SK-N-SH treated with all-trans-retinoic acid at 6 μM for 48 hours (cell line): ENCODE data around the gene MYCBP2.

ENCODE experiments used
- ARNTL ChIP-seq: fragments of 450-650 bp; formaldehyde crosslinking; IDR thresholded peaks from 2 replicates; pipeline ENCODE4 v1.5.0; 2020; ENCODE audit warnings: low read depth, mild to moderate bottlenecking, moderate library complexity, borderline replicate concordance
- BACH2 ChIP-seq: fragments of 250-450 bp; sonication (Bioruptor Pico); IDR thresholded peaks from 2 replicates; pipeline ENCODE4 v1.9.0; 2021; ENCODE audit warnings: mild to moderate bottlenecking, borderline replicate concordance
- RARB ChIP-seq: fragments of 250-450 bp; sonication (Bioruptor Pico); IDR thresholded peaks from 2 replicates; pipeline ENCODE4 v1.8.0; 2021; ENCODE audit warnings: mild to moderate bottlenecking, moderate library complexity
- TCF4 ChIP-seq: fragments of 250-450 bp; sonication (Bioruptor Pico); IDR thresholded peaks from 2 replicates; pipeline ENCODE4 v1.8.0; 2021; ENCODE audit warnings: mild to moderate bottlenecking, moderate library complexity, borderline replicate concordance
- ZFP3 ChIP-seq: fragments of 250-450 bp; sonication (Bioruptor Pico); IDR thresholded peaks from 2 replicates; pipeline ENCODE4 v1.5.0; 2020; ENCODE audit warnings: mild to moderate bottlenecking, moderate library complexity
- TF ChIP-seq, protein P1 (sequence below): fragments of 250-450 bp; sonication (Bioruptor Pico); IDR thresholded peaks from 2 replicates; pipeline ENCODE4 v1.5.1; 2020; ENCODE audit warnings: low read depth, mild to moderate bottlenecking, moderate library complexity
- TF ChIP-seq, protein P2 (sequence below): fragments of 250-450 bp; sonication (Bioruptor Pico); IDR thresholded peaks from 2 replicates; pipeline ENCODE4 v1.8.0; 2021; ENCODE audit warnings: low read depth, mild to moderate bottlenecking, moderate library complexity, borderline replicate concordance
- TF ChIP-seq, protein P3 (sequence below): fragments of 250-450 bp; sonication (Bioruptor Pico); IDR thresholded peaks from 2 replicates; pipeline ENCODE4 v1.8.0; 2020; ENCODE audit warnings: mild to moderate bottlenecking, moderate library complexity, borderline replicate concordance

DNA sequence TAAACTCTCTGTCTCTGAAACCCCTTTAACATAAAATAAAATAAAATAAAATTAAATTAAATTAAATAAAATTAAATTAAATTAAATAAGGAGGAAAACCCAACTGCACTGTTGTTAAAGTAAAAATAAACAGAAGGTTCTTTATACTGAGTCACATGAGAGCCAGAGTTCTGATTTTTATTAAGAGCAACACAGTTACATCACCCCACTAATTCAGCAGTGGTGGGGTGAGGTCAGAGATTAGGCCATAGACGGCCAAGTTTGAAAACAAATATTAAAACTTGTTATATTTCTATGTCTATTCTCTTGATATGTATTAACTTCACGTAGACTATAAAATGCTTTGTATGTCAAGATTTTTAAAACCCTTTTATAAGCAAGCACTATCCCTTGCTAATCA, 59.5 kb downstream of the MYCBP2 start:
- TF ChIP-seq ARNTL (CRISPR knock-in tag) (no peak), ZFP3 (CRISPR knock-in tag) (no peak), TCF4 (CRISPR knock-in tag) (no peak), RARB (no peak), BACH2 (CRISPR knock-in tag) (no peak)
- TF ChIP-seq, protein P1, sequence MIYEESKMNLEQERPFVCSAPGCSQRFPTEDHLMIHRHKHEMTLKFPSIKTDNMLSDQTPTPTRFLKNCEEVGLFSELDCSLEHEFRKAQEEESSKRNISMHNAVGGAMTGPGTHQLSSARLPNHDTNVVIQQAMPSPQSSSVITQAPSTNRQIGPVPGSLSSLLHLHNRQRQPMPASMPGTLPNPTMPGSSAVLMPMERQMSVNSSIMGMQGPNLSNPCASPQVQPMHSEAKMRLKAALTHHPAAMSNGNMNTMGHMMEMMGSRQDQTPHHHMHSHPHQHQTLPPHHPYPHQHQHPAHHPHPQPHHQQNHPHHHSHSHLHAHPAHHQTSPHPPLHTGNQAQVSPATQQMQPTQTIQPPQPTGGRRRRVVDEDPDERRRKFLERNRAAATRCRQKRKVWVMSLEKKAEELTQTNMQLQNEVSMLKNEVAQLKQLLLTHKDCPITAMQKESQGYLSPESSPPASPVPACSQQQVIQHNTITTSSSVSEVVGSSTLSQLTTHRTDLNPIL (CRISPR knock-in tag): no peak
- TF ChIP-seq, protein P2, sequence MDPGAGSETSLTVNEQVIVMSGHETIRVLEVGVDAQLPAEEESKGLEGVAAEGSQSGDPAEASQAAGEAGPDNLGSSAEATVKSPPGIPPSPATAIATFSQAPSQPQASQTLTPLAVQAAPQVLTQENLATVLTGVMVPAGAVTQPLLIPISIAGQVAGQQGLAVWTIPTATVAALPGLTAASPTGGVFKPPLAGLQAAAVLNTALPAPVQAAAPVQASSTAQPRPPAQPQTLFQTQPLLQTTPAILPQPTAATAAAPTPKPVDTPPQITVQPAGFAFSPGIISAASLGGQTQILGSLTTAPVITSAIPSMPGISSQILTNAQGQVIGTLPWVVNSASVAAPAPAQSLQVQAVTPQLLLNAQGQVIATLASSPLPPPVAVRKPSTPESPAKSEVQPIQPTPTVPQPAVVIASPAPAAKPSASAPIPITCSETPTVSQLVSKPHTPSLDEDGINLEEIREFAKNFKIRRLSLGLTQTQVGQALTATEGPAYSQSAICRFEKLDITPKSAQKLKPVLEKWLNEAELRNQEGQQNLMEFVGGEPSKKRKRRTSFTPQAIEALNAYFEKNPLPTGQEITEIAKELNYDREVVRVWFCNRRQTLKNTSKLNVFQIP (CRISPR knock-in tag): no peak
- TF ChIP-seq, protein P3, sequence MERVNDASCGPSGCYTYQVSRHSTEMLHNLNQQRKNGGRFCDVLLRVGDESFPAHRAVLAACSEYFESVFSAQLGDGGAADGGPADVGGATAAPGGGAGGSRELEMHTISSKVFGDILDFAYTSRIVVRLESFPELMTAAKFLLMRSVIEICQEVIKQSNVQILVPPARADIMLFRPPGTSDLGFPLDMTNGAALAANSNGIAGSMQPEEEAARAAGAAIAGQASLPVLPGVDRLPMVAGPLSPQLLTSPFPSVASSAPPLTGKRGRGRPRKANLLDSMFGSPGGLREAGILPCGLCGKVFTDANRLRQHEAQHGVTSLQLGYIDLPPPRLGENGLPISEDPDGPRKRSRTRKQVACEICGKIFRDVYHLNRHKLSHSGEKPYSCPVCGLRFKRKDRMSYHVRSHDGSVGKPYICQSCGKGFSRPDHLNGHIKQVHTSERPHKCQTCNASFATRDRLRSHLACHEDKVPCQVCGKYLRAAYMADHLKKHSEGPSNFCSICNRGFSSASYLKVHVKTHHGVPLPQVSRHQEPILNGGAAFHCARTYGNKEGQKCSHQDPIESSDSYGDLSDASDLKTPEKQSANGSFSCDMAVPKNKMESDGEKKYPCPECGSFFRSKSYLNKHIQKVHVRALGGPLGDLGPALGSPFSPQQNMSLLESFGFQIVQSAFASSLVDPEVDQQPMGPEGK (CRISPR knock-in tag): no peak
